Panc1 (cell line): Measurements from ENCODE around the gene MYH2. TPM values are rescaled to one million over a fixed set of nuclear protein-coding genes. Genes with fewer than 3 reads are reported as not detected.

Experiments
- ATAC-seq: fragments of 200-7000 bp; cut with Tn5 transposase; 2 replicates; pipeline ENCODE4 v1.9.1; 2020; ENCODE audit warnings: mild to moderate bottlenecking, moderate library complexity
- BruUV-seq: library from RNA; stranded (reverse); fragments of 400-500 nt; replicated peaks from 2 replicates; lab custom pipeline; 2021; lab: Mats Ljungman, UMichigan
- CTCF ChIA-PET: fragments of 300-600 bp; sonication (Branson Sonifier 250); formaldehyde crosslinking; loops from one replicate; lab custom pipeline; 2022; ENCODE audit warnings: antibody characterized with exemption; lab: Charles Lee
- POLR2A ChIA-PET: fragments of 300-600 bp; sonication (Branson Sonifier 250); formaldehyde crosslinking; loops from one replicate; lab custom pipeline; 2022; ENCODE audit warnings: antibody characterized with exemption; lab: Charles Lee
- DNase-seq: peaks from one replicate; pipeline ENCODE4 v3.0.0-alpha.2; 2010; ENCODE audit warnings: low read depth, low spot score
- H3K27ac ChIP-seq: 2 replicates; pipeline ENCODE4 v1.5.1; 2011; ENCODE audit warnings: mild to moderate bottlenecking, low read length, inconsistent platforms
- H3K27me3 ChIP-seq: fragments of 200-500 bp; sonication (Bioruptor generic); 2 replicates; pipeline ENCODE4 v1.6.0; 2014; ENCODE audit warnings: low read length, inconsistent platforms; ENCODE audit not compliant: control insufficient read depth, insufficient read depth
- H3K36me3 ChIP-seq: fragments of 200-500 bp; sonication (Bioruptor generic); 2 replicates; pipeline ENCODE4 v1.5.1; 2014; ENCODE audit warnings: inconsistent platforms, mild to moderate bottlenecking, low read length, moderate library complexity; ENCODE audit not compliant: control insufficient read depth, insufficient read depth
- H3K4me1 ChIP-seq: 2 replicates; pipeline ENCODE4 v1.5.1; 2011; ENCODE audit warnings: inconsistent platforms, mild to moderate bottlenecking, low read length, moderate library complexity; ENCODE audit not compliant: control insufficient read depth, insufficient read depth
- H3K4me3 ChIP-seq, 2 experiments: 2 replicates each; pipeline ENCODE4 v1.5.1; 2011 to 2012; ENCODE audit warnings: low read depth in 2 of 2, low read length in 2 of 2, mild to moderate bottlenecking in 2 of 2, inconsistent platforms in 1 of 2, moderate library complexity in 1 of 2
- H3K9me3 ChIP-seq: fragments of 200-500 bp; sonication (Bioruptor generic); 2 replicates; pipeline ENCODE4 v1.5.1; 2014; ENCODE audit warnings: low read depth, mild to moderate bottlenecking, inconsistent platforms, low read length, moderate library complexity; ENCODE audit not compliant: control insufficient read depth, insufficient read depth
- POLR2AphosphoS5 ChIP-seq: IDR thresholded peaks from 2 replicates; pipeline ENCODE4 v1.6.1; 2012; ENCODE audit warnings: mild to moderate bottlenecking, low read depth, low read length, moderate library complexity
- SIN3A ChIP-seq: IDR thresholded peaks from 2 replicates; pipeline ENCODE4 v1.6.1; 2012; ENCODE audit warnings: low read depth, mild to moderate bottlenecking, low read length, moderate library complexity, borderline replicate concordance; ENCODE audit not compliant: insufficient read depth
- TCF7L2 ChIP-seq: IDR thresholded peaks from 2 replicates; pipeline ENCODE4 v1.6.1; 2011; ENCODE audit warnings: mild to moderate bottlenecking, low read depth, low read length, inconsistent platforms
- in situ Hi-C: cut with HindIII; loops from 2 replicates; pipeline ENCODE4 v1.10.0; 2016; ENCODE audit warnings: low sequenced_read_pairs, low pct_unique_long_range_greater_than_20kb
- intact Hi-C: fragments of 100-400 bp; cut with micrococcal nuclease; formaldehyde crosslinking; loops from one replicate; pipeline ENCODE4 v1.10.0; 2022; ENCODE audit not compliant: unreplicated experiment
- total RNA-seq: library from RNA; stranded (reverse); gene quantifications from one replicate; pipeline ENCODE4 v1.2.1, GENCODE V29; 2021; ENCODE audit not compliant: unreplicated experiment
- TF ChIP-seq, protein P1 (sequence below): fragments of 450-650 bp; IDR thresholded peaks from 2 replicates; pipeline ENCODE4 v1.5.1; 2017; ENCODE audit warnings: mild to moderate bottlenecking
- TF ChIP-seq, protein P2 (sequence below), 2 experiments: IDR thresholded peaks; 2 replicates each; pipeline ENCODE4 v1.6.1; 2011 to 2012; ENCODE audit warnings: low read depth in 2 of 2, control low read depth in 1 of 2, low read length in 1 of 2, mild to moderate bottlenecking in 1 of 2, moderate library complexity in 1 of 2; ENCODE audit not compliant: insufficient read depth in 1 of 2

MYH2 gene
- total RNA-seq, 1 experiment from 2014 or later, result not detected

DNA sequence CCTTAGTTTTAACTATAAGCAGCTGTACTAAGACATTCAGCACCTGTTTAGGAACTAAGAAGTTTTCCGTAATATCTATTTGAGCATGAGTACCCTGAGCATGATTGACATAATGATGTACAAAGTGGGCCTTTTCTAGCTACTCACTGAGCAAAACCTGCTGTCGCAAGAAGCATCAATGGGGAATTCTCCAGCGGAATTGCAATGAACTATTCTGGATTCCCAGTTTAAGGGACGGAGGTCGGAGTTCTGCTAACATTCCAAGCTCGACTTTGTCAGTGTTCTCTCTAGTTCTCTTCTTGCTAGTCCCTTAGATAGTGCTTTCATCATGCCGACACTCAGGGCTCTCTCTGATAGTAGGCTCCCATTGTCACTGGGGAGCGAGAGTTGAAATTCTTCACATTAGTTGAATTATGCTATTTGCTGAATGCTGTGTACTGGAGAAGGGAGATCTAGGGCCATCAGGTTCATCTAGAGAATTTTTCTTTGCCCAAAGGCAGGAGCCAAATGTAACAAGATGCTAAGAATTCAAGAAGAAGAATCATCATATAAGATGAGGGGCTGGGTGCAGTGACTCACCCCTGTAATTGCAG, 40.2 kb upstream of the MYH2 start:
- H3K27me3 ChIP-seq, result 0 out of 2 replicates have a peak, but pooled peaks cover 2% of the 10 kb centered on the region
- no peaks in the 10 kb centered on the region for H3K4me1 ChIP-seq
- no peaks in the 10 kb centered on the region for H3K36me3 ChIP-seq
- no TSS peak for BruUV-seq
- no peak for TF ChIP-seq TCF7L2
- TF ChIP-seq POLR2AphosphoS5, result no peak
- no peak overlapping the region for H3K27ac ChIP-seq
- no peak overlapping the region for H3K4me3 ChIP-seq
- CTCF ChIA-PET, result no interaction called here
- H3K9me3 ChIP-seq, result no peaks in the 10 kb centered on the region
- in situ Hi-C loops (no loop called here), intact Hi-C loops (no loop called here)
- POLR2A ChIA-PET, result no interaction called here
- DNase-seq, result no peak
- no peak for ATAC-seq

DNA sequence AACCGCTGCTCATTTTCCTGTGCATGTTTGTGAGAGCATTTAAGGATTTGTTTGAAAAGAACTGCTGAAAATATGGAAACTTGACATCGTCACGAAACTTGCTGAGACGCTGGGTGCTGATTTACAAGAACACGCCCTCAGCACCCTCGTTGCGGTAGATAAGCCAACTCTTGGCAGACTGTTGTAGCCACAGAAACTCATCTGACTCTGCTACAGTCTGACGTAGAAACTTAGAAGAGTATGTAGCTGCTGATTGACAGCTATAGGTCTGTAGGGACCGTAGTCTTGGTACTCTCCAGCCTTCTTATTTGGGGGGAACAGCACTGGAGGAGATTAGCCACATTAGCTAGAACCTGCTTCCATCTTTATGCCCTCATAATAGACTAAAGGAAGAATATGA, 36.1 kb upstream of the MYH2 start:
- H3K27me3 ChIP-seq, result peaks cover 4% of the 10 kb centered on the region; the same call in 1 of the 2 replicates
- H3K27ac ChIP-seq, result no peak overlapping the region
- in situ Hi-C loops, result no loop called here
- ChIA-PET POLR2A (no interaction called here), CTCF (no interaction called here)
- TF ChIP-seq POLR2AphosphoS5 (no peak), SIN3A (no peak), TCF7L2 (no peak)
- TF ChIP-seq, protein P1, sequence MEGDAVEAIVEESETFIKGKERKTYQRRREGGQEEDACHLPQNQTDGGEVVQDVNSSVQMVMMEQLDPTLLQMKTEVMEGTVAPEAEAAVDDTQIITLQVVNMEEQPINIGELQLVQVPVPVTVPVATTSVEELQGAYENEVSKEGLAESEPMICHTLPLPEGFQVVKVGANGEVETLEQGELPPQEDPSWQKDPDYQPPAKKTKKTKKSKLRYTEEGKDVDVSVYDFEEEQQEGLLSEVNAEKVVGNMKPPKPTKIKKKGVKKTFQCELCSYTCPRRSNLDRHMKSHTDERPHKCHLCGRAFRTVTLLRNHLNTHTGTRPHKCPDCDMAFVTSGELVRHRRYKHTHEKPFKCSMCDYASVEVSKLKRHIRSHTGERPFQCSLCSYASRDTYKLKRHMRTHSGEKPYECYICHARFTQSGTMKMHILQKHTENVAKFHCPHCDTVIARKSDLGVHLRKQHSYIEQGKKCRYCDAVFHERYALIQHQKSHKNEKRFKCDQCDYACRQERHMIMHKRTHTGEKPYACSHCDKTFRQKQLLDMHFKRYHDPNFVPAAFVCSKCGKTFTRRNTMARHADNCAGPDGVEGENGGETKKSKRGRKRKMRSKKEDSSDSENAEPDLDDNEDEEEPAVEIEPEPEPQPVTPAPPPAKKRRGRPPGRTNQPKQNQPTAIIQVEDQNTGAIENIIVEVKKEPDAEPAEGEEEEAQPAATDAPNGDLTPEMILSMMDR, result no peak
- TF ChIP-seq, protein P2, sequence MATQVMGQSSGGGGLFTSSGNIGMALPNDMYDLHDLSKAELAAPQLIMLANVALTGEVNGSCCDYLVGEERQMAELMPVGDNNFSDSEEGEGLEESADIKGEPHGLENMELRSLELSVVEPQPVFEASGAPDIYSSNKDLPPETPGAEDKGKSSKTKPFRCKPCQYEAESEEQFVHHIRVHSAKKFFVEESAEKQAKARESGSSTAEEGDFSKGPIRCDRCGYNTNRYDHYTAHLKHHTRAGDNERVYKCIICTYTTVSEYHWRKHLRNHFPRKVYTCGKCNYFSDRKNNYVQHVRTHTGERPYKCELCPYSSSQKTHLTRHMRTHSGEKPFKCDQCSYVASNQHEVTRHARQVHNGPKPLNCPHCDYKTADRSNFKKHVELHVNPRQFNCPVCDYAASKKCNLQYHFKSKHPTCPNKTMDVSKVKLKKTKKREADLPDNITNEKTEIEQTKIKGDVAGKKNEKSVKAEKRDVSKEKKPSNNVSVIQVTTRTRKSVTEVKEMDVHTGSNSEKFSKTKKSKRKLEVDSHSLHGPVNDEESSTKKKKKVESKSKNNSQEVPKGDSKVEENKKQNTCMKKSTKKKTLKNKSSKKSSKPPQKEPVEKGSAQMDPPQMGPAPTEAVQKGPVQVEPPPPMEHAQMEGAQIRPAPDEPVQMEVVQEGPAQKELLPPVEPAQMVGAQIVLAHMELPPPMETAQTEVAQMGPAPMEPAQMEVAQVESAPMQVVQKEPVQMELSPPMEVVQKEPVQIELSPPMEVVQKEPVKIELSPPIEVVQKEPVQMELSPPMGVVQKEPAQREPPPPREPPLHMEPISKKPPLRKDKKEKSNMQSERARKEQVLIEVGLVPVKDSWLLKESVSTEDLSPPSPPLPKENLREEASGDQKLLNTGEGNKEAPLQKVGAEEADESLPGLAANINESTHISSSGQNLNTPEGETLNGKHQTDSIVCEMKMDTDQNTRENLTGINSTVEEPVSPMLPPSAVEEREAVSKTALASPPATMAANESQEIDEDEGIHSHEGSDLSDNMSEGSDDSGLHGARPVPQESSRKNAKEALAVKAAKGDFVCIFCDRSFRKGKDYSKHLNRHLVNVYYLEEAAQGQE (IDR thresholded peaks at IDR 0.05; ENCODE audit: insufficient read depth in 1 of 2, low read depth in 2 of 2, low read length in 1 of 2), result no peak
- no peak overlapping the region for H3K4me3 ChIP-seq
- DNase-seq (no peak), ATAC-seq (no peak)
- no peaks in the 10 kb centered on the region for H3K4me1 ChIP-seq
- no peaks in the 10 kb centered on the region for H3K9me3 ChIP-seq
- H3K36me3 ChIP-seq, result no peaks in the 10 kb centered on the region
- no TSS peak for BruUV-seq
- intact Hi-C loops, result no loop called here

DNA sequence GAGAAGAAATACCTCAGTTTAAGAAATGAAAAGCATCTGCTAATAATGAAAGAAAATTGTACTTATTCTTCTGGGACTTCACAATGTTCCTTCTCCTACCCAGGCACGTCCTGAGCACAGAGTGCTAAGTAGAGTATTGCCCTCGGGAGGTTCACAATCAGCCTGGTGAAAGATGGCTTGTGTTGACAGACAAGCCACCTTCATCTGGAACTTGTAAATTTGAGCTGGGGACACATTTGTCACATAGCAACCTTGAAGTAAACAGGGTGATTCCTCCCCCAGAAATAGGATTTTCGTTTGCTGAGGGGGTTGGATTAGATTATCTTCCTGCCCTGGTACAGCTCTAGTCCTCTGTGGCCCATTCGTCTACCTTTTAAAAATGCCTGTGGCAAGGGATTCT, 34.4 kb upstream of the MYH2 start:
- Histone ChIP-seq H3K4me3 (no peak overlapping the region), H3K27me3 (peaks cover 4% of the 10 kb centered on the region; the same call in 1 of the 2 replicates), H3K4me1 (no peaks in the 10 kb centered on the region), H3K9me3 (no peaks in the 10 kb centered on the region), H3K36me3 (no peaks in the 10 kb centered on the region), H3K27ac (no peak overlapping the region)
- intact Hi-C loops (no loop called here), in situ Hi-C loops (no loop called here)
- DNase-seq, result no peak
- ATAC-seq, result no peak
- CTCF ChIA-PET, result interaction anchor here (0.6 kb wide), 1 partner anchor 855 kb away, joined by 6 read pairs; no protein-coding TSS in a partner anchor
- TF ChIP-seq TCF7L2 (no peak), POLR2AphosphoS5 (no peak), SIN3A (no peak)
- TF ChIP-seq, protein P2 (IDR thresholded peaks at IDR 0.05; ENCODE audit: insufficient read depth in 1 of 2, low read depth in 2 of 2, low read length in 1 of 2), result no peak
- TF ChIP-seq, protein P1, result no peak
- BruUV-seq, result no TSS peak
- POLR2A ChIA-PET, result no interaction called here
